Stomach (tissue), 9 donors: Measurements from ENCODE around the gene SBF2. TPM values are rescaled to one million over a fixed set of nuclear protein-coding genes. Genes with fewer than 3 reads are reported as not detected.

Experiments
- DNase-seq, 2 donors: peaks; one replicate each; pipeline versions ENCODE4 v3.0.0 to v3.0.0-alpha.2; 2013 to 2019
- H3K27ac ChIP-seq, 5 donors: fragments of 200-600 bp in 4 of 5; sonication (generic) in 4 of 5; one replicate each; pipeline ENCODE4 v1.5.1; 2013 to 2019; ENCODE audit warnings: mild to moderate bottlenecking in 1 of 5, moderate library complexity in 1 of 5
- H3K27me3 ChIP-seq, 3 donors: fragments of 200-600 bp; sonication (generic); one replicate each; pipeline ENCODE4 v1.5.1; 2017 to 2019; ENCODE audit warnings: mixed run types in 1 of 3
- H3K36me3 ChIP-seq, 4 donors: fragments of 200-600 bp; sonication (generic); 1 replicate in 3 of 4; 2 replicates in 1 of 4; pipeline ENCODE4 v1.5.1; 2016 to 2019
- H3K4me1 ChIP-seq, 4 donors: fragments of 200-600 bp; sonication (generic); one replicate each; pipeline ENCODE4 v1.5.1; 2016 to 2019
- H3K4me3 ChIP-seq, 4 donors: fragments of 200-600 bp; sonication (generic) in 3 of 4; one replicate each; pipeline ENCODE4 v1.5.1; 2016 to 2019; ENCODE audit warnings: mild to moderate bottlenecking in 1 of 4
- H3K9me3 ChIP-seq, 4 donors: fragments of 200-600 bp; sonication (generic); one replicate each; pipeline ENCODE4 v1.5.1; 2016 to 2019
- EP300 ChIP-seq: sonication (generic); formaldehyde crosslinking; IDR thresholded peaks from one replicate; pipeline ENCODE4 v1.6.1; 2017; ENCODE audit warnings: antibody characterized with exemption
- POLR2A ChIP-seq, 4 donors: fragments of 450-650 bp; IDR thresholded peaks; one replicate each; pipeline ENCODE4 v1.6.1; 2016; ENCODE audit warnings: antibody characterized with exemption in 4 of 4, control low read depth in 2 of 4, mild to moderate bottlenecking in 1 of 4, moderate library complexity in 1 of 4
- POLR2AphosphoS5 ChIP-seq, 3 donors: sonication (generic); formaldehyde crosslinking; IDR thresholded peaks; one replicate each; pipeline ENCODE4 v1.6.1; 2016; ENCODE audit warnings: antibody characterized with exemption in 3 of 3
- WGBS, 5 donors: extraction: QIAGEN DNeasy Blood & Tissue Kit in 3 of 5; methylation state at CpG; one replicate each; pipeline versions ENCODE4 v1.1.5 to v1.1.7; 2013 to 2018; 5-methylcytosine and 5-hydroxymethylcytosine counted together
- intact Hi-C: fragments of 100-400 bp; cut with DNase I; formaldehyde crosslinking; loops from one replicate; pipeline ENCODE4 v1.15.1; 2023; ENCODE audit warnings: low total_unique reads
- polyA plus RNA-seq, 3 donors: library from polyadenylated mRNA; stranded (reverse); fragments of 200-250 nt; gene quantifications; one replicate each; pipeline ENCODE4 v1.2.3, GENCODE V29; 2013
- total RNA-seq, 5 donors: library from RNA; depleted of rRNA; stranded (reverse); fragments of >200 nt; gene quantifications; one replicate each; pipeline versions ENCODE4 v1.1.0 to v1.2.3, GENCODE V29; 2014 to 2016
- TF ChIP-seq, protein P1 (sequence below), 7 experiments: fragments of 450-650 bp in 4 of 7; fragments of 200-600 bp in 3 of 7; sonication (generic) in 3 of 7; IDR thresholded peaks; one replicate each; pipeline ENCODE4 v1.5.1; 2016 to 2019; ENCODE audit warnings: antibody characterized with exemption in 7 of 7, control low read depth in 2 of 7, mild to moderate bottlenecking in 1 of 7
- donor health status: healthy with polysubstance abuse.
- donor health status: Bipolar disorder and iron deficiency.
- donor health status: healthy.

SBF2 gene
- total and polyA plus RNA-seq, 8 donors, result 8.6 to 260 (median 37.2) TPM

DNA sequence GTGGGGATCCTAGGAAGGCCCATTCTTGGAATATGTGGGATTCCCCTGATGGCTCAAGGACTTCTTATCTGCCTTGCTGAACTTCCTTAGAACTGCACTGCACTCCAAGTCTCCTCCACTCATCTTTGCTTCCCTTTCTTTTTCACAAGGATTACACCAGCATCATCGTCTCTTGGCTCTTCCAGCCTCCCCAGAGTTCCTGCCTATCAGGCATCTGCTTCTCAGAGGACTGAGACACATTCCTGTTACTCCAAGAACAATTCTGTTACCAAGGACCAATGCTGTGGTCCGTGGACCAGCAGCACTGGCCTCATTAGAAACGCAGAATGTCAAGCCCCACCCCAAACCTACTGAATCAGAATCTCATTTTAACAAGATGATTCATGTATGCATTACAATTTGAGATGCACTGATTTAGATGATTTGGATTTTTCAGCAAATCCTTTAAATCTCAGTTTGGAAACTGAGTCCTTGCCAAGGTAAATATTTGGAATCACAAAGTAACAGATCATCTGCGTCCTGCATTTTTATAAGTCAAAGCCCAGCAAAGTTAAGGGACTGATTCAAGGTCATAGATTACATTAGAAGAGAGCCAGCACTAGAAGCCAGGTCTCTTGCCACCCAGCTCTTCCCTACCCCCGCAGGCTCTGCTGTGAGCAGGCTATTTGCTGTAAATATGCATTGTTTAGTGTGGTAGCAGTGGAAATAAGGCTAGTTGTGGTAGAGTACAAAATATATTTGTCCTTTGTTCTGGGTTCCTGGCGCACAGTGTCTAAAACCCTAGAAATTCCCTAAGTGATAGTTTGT lies 519.2 kb downstream of the SBF2 start:
- no peak for DNase-seq
- Histone ChIP-seq H3K27me3 (no peaks in the 10 kb centered on the region), H3K9me3 (no peaks in the 10 kb centered on the region), H3K4me1 (peaks cover 0 to 35% (median 12%) of the 10 kb centered on the region in 4 donors), H3K4me3 (no peak overlapping the region), H3K27ac (peak overlapping the region in 4 of 5 donors; percentile 8 to 61 (median 32)), H3K36me3 (peaks cover 3 to 13% (median 10%) of the 10 kb centered on the region in 4 donors)
- WGBS, 5 donors, result 33 to 50% (median 40%) methylated on average over 6 of the region's 6 CpGs
- intact Hi-C loops, result no loop called here
- TF ChIP-seq EP300 (no peak), POLR2AphosphoS5 (IDR thresholded peaks at IDR 0.05) (peak in 1 of 3 donors; percentile 7)

DNA sequence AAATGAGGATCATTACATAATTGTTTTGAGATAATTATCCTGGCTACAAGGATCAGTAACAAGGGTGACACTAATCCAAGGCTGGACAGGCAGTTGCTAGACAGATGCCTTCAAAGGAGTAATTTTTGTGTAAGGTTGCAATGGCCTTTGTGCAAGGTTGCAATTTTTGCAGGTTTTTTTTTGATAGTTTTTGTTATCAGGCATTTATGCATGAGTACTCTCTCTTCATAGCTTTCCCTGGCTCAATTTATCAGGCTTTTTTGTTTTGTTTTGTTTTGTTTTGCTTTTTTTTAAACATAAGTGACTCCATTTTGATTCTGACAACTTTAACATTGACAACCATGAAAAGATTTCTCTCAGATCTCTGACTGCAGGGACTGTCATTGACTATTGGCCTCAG lies 519.9 kb downstream of the SBF2 start:
- no peaks in the 10 kb centered on the region for H3K27me3 ChIP-seq
- no peak overlapping the region for H3K4me3 ChIP-seq
- TF ChIP-seq POLR2AphosphoS5 (IDR thresholded peaks at IDR 0.05) (no peak), POLR2A (IDR thresholded peaks at IDR 0.05) (no peak), EP300 (no peak)
- TF ChIP-seq, protein P1, sequence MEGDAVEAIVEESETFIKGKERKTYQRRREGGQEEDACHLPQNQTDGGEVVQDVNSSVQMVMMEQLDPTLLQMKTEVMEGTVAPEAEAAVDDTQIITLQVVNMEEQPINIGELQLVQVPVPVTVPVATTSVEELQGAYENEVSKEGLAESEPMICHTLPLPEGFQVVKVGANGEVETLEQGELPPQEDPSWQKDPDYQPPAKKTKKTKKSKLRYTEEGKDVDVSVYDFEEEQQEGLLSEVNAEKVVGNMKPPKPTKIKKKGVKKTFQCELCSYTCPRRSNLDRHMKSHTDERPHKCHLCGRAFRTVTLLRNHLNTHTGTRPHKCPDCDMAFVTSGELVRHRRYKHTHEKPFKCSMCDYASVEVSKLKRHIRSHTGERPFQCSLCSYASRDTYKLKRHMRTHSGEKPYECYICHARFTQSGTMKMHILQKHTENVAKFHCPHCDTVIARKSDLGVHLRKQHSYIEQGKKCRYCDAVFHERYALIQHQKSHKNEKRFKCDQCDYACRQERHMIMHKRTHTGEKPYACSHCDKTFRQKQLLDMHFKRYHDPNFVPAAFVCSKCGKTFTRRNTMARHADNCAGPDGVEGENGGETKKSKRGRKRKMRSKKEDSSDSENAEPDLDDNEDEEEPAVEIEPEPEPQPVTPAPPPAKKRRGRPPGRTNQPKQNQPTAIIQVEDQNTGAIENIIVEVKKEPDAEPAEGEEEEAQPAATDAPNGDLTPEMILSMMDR (IDR thresholded peaks at IDR 0.05), result no peak
- no peaks in the 10 kb centered on the region for H3K9me3 ChIP-seq
- peaks cover 0 to 35% (median 12%) of the 10 kb centered on the region in 4 donors for H3K4me1 ChIP-seq
- DNase-seq, result no peak
- intact Hi-C loops, result no loop called here
- peaks cover 0 to 6% (median 3%) of the 10 kb centered on the region in 4 donors for H3K36me3 ChIP-seq
- H3K27ac ChIP-seq, result peak overlapping the region in 3 of 5 donors; percentile 8 to 42 (median 20)

DNA sequence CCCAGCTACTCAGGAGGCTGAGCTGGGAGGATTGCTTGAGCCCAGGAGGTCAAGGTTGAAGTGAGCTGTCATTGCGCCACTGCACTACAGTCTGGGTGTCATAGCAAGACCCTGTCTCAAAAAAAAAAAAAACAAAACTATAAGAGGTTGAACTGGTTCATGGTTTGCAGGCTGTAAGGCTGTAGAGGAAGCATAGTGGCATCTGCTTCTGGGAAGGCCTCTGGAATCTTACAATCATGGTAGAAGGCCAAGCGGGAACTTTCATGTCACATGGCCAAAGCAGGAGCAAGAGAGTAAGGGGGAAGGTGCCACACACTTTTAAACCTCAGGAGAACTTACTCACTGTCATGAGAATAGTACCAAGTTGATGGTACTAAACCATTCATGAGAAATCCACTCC lies 520.5 kb downstream of the SBF2 start:
- no peak for DNase-seq
- peaks cover 0 to 5% (median 2%) of the 10 kb centered on the region in 4 donors for H3K36me3 ChIP-seq
- H3K4me1 ChIP-seq, result peaks cover 0 to 35% (median 12%) of the 10 kb centered on the region in 4 donors
- peak overlapping the region in 1 of 5 donors; percentile 20 for H3K27ac ChIP-seq
- no peaks in the 10 kb centered on the region for H3K27me3 ChIP-seq
- intact Hi-C loops, result no loop called here
- no peak for TF ChIP-seq POLR2AphosphoS5 (IDR thresholded peaks at IDR 0.05)
- 94 to 100% (median 100%) methylated on average over 2 of the region's 2 CpGs for WGBS, 5 donors
- H3K4me3 ChIP-seq, result no peak overlapping the region
- no peaks in the 10 kb centered on the region for H3K9me3 ChIP-seq

DNA sequence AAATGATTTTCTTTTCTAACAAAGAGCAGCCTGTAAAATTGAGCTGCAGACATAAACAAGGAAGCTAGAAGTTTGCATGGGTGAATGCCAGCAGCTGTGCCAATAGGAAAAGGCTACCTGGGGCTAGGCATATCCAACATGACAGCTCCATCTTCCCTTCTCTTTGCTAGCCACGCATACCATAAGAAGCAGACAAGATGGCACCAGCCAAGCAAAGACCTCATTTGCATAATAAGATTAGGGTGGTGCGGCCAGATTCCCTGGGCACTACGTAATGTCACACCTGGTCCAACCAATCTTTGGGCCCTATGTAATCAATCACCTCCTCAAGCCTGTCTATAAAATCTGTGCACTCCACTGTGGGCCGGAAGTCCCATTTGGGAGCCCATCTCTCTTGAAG lies 521.8 kb downstream of the SBF2 start:
- H3K4me3 ChIP-seq, result no peak overlapping the region
- intact Hi-C loops, result no loop called here
- WGBS, 5 donors, result 88 to 93% (median 91%) methylated on average over 4 of the region's 4 CpGs
- H3K27me3 ChIP-seq, result no peaks in the 10 kb centered on the region
- peaks cover 0 to 35% (median 12%) of the 10 kb centered on the region in 4 donors for H3K4me1 ChIP-seq
- H3K9me3 ChIP-seq, result no peaks in the 10 kb centered on the region
- H3K36me3 ChIP-seq, result no peaks in the 10 kb centered on the region
- no peak for DNase-seq
- no peak for TF ChIP-seq EP300
- TF ChIP-seq POLR2AphosphoS5 (IDR thresholded peaks at IDR 0.05), result no peak
- TF ChIP-seq, protein P1 (IDR thresholded peaks at IDR 0.05), result no peak
- TF ChIP-seq POLR2A (IDR thresholded peaks at IDR 0.05), result no peak
- H3K27ac ChIP-seq, result no peak overlapping the region

DNA sequence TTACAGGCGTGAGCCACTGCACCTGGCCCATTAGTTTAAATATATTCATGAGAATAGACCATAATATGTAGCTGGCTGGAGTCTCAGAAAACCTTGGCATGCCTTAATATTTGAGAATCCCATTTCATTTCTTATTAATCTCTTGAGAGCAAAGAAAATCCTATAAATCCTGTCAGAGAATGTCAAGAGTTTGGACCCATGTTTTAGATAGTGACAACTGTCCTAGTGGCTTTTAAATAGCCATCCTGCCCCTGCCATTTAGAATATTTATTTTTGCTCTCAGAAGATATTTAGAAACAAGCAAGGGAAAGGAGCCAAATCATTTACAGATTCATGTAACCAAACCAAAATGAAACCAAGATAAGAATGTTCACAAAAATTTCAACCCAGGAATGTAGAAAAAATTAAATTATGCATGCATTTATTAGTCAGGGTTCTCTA lies 522.9 kb downstream of the SBF2 start:
- Histone ChIP-seq H3K27me3 (no peaks in the 10 kb centered on the region), H3K27ac (peak overlapping the region in 1 of 5 donors; percentile 18), H3K4me3 (no peak overlapping the region), H3K9me3 (no peaks in the 10 kb centered on the region), H3K4me1 (peaks cover 0 to 37% (median 14%) of the 10 kb centered on the region in 4 donors), H3K36me3 (no peaks in the 10 kb centered on the region)
- DNase-seq, result no peak
- WGBS, 5 donors, result 56 to 83% (median 74%) methylated on average over 1 of the region's 1 CpG
- intact Hi-C loops, result no loop called here
- TF ChIP-seq EP300 (no peak), POLR2A (IDR thresholded peaks at IDR 0.05) (no peak), POLR2AphosphoS5 (IDR thresholded peaks at IDR 0.05) (no peak)
- TF ChIP-seq, protein P1 (IDR thresholded peaks at IDR 0.05), result no peak
